Measurements from ENCODE around the gene LYRM2. TPM values are rescaled to one million over a fixed set of nuclear protein-coding genes. Genes with fewer than 3 reads are reported as not detected.
A peak's percentile ranks its signal among the peaks of the same experiment; 100 is the strongest.

Gene LYRM2
- total and polyA plus RNA-seq, 2 of the 8 experiments (the other 6 are each of a cell fraction or from before 2014, with no cell fraction given): 7.3 to 25.7 TPM

- Histone ChIP-seq H3K4ac (replicated peaks; ENCODE audit: insufficient read length, low read depth, low read length) (no peak overlapping the region), H3K14ac (ENCODE audit: insufficient read length) (no peak overlapping the region), H3K27me3 (replicated peaks in 1 of 4; ENCODE audit: control insufficient read depth in 3 of 4, extremely low read depth in 1 of 4, insufficient read depth in 3 of 4, low read length in 3 of 4) (no peaks in the 10 kb centered on the region), H4K91ac (replicated peaks; ENCODE audit: insufficient read length, low read length) (no peak overlapping the region), H4K20me1 (replicated peaks in 1 of 2; ENCODE audit: control insufficient read depth in 1 of 2, insufficient read depth in 2 of 2, low read length in 2 of 2) (no peaks in the 10 kb centered on the region), H3K36me3 (ENCODE audit: control insufficient read depth in 2 of 4, insufficient read depth in 4 of 4, low read length in 3 of 4) (no peaks in the 10 kb centered on the region), H2BK12ac (ENCODE audit: low read depth, low read length) (no peak overlapping the region), H3K4me1 (replicated peaks in 1 of 4; ENCODE audit: control insufficient read depth in 3 of 4, insufficient read depth in 4 of 4, low read length in 3 of 4) (peaks cover 0 to 2% (median under 1%) of the 10 kb centered on the region in 4 experiments; a peak in 2 of 7 replicates), H3K9ac (replicated peaks in 1 of 4; ENCODE audit: extremely low read depth in 1 of 4, low read depth in 3 of 4, low read length in 3 of 4) (no peak overlapping the region), H3K27ac (ENCODE audit: low read depth, low read length) (no peak overlapping the region), H2BK120ac (replicated peaks; ENCODE audit: low read depth, low read length) (no peak overlapping the region), H3K23me2 (ENCODE audit: low read depth, low read length) (no peaks in the 10 kb centered on the region), H2BK15ac (ENCODE audit: low read length) (no peak overlapping the region), H3K9me3 (ENCODE audit: insufficient read depth in 2 of 2, low read depth in 1 of 2, low read length in 1 of 2) (no peaks in the 10 kb centered on the region), H3K4me2 (ENCODE audit: insufficient read depth in 1 of 2, low read depth in 2 of 2, low read length in 2 of 2) (no peak overlapping the region), H2AFZ (ENCODE audit: low read length) (no peak overlapping the region), H3K4me3 (ENCODE audit: extremely low read depth in 1 of 4, insufficient read depth in 2 of 4, low read depth in 3 of 4, low read length in 4 of 4) (no peak overlapping the region), H3K79me1 (ENCODE audit: low read depth, low read length) (no peaks in the 10 kb centered on the region), H2BK5ac (ENCODE audit: low read depth, low read length) (no peak overlapping the region), H3K23ac (ENCODE audit: insufficient read length) (no peak overlapping the region), H4K5ac (ENCODE audit: insufficient read length, low read depth, low read length) (no peak overlapping the region), H2BK20ac (ENCODE audit: low read length) (no peak overlapping the region), H3K56ac (replicated peaks; ENCODE audit: insufficient read length, low read depth, low read length) (no peak overlapping the region), H2AK5ac (ENCODE audit: low read depth, low read length) (no peak overlapping the region), H4K8ac (ENCODE audit: extremely low read depth, insufficient read depth, low read length) (no peak overlapping the region), H3K18ac (ENCODE audit: extremely low read depth, low read length) (no peak overlapping the region), H3K79me2 (ENCODE audit: control insufficient read depth in 1 of 2, insufficient read depth in 2 of 2, low read length in 2 of 2) (no peaks in the 10 kb centered on the region)
- DNase-seq (ENCODE audit: low read depth in 1 of 2, low spot score in 2 of 2) (peak in 1 of 2 experiments; percentile 48), FAIRE-seq (no peak)
- CTCF ChIA-PET (ENCODE audit: partially characterized antibody): interaction anchor here (0.6 to 1.3 kb wide), 3 partner anchors 10 to 38 kb away, joined by 3 to 5 read pairs (median 3); no protein-coding TSS in a partner anchor
- 72% methylated on average over 5 of the region's 5 CpGs; no CpG with 5 or more reads in 1 of the 2 experiments for WGBS, 2 experiments (ENCODE audit: extremely low coverage in 1 of 2, insufficient coverage in 1 of 2, insufficient read length in 1 of 2, insufficient replicate concordance in 2 of 2, low coverage in 1 of 2, low lambda C conversion rate in 2 of 2, missing lambda C conversion rate in 1 of 2)
- POLR2A ChIA-PET (ENCODE audit: partially characterized antibody): no interaction called here
- TF ChIP-seq CTCF (IDR thresholded peaks at IDR 0.05; ENCODE audit: control extremely low read depth in 1 of 3, insufficient read depth in 1 of 3, low read depth in 1 of 3, low read length in 3 of 3) (0 out of 4 replicates have a peak, but pooled peaks of 1 of the 3 experiments have one; percentile 22), ASH2L (IDR thresholded peaks at IDR 0.05; ENCODE audit: low read length) (no peak)
Observed at GRCh38 chr6:89547281-89547680, 91.3 kb downstream of the LYRM2 start.
